Memory B cell (primary cell): Measurements from ENCODE around the gene LRMDA.

ENCODE experiments used
- ATAC-seq: fragments of 150-1000 bp; cut with Tn5 transposase; 2 replicates; pipeline ENCODE4 v1.10.0; 2021; ENCODE audit warnings: low read depth, mild to moderate bottlenecking, moderate library complexity
- DNase-seq, 2 donors: peaks; one replicate each; pipeline ENCODE4 v3.0.0; 2022; ENCODE audit warnings: low spot score in 2 of 2
- H3K27ac Mint-ChIP-seq: one replicate; pipeline ENCODE4 v1.8.0; 2022; ENCODE audit warnings: mild to moderate bottlenecking, moderate library complexity, mixed read lengths
- H3K27me3 Mint-ChIP-seq: one replicate; pipeline ENCODE4 v1.8.0; 2022; ENCODE audit warnings: mixed read lengths
- H3K36me3 Mint-ChIP-seq: one replicate; pipeline ENCODE4 v1.8.0; 2022; ENCODE audit warnings: mild to moderate bottlenecking, mixed read lengths
- H3K4me1 Mint-ChIP-seq: one replicate; pipeline ENCODE4 v1.8.0; 2022; ENCODE audit warnings: mixed read lengths
- H3K4me3 Mint-ChIP-seq: one replicate; pipeline ENCODE4 v1.8.0; 2022; ENCODE audit warnings: mild to moderate bottlenecking, moderate library complexity, mixed read lengths
- H3K9me3 Mint-ChIP-seq: one replicate; pipeline ENCODE4 v1.8.0; 2022; ENCODE audit warnings: mixed read lengths

LRMDA gene

GRCh38 chr10:76278811-76279460 is 847.5 kb downstream of the LRMDA start:
- ATAC-seq (no peak), DNase-seq (no peak)
- H3K36me3 Mint-ChIP-seq, result no peaks in the 10 kb centered on the region
- no peak overlapping the region for H3K4me3 Mint-ChIP-seq
- H3K4me1 Mint-ChIP-seq, result no peaks in the 10 kb centered on the region
- no peaks in the 10 kb centered on the region for H3K27me3 Mint-ChIP-seq
- H3K9me3 Mint-ChIP-seq, result peaks cover 18% of the 10 kb centered on the region
- H3K27ac Mint-ChIP-seq, result no peak overlapping the region

GRCh38 chr10:76281659-76282058 is 850.2 kb downstream of the LRMDA start:
- no peak for DNase-seq
- peaks cover 5% of the 10 kb centered on the region for H3K9me3 Mint-ChIP-seq
- no peak overlapping the region for H3K4me3 Mint-ChIP-seq
- no peaks in the 10 kb centered on the region for H3K36me3 Mint-ChIP-seq
- no peak overlapping the region for H3K27ac Mint-ChIP-seq
- ATAC-seq, result no peak
- no peaks in the 10 kb centered on the region for H3K4me1 Mint-ChIP-seq
- H3K27me3 Mint-ChIP-seq, result no peaks in the 10 kb centered on the region

- Mint-ChIP-seq H3K4me3 (no peak overlapping the region), H3K27ac (no peak overlapping the region), H3K9me3 (peaks cover 5% of the 10 kb centered on the region), H3K27me3 (no peaks in the 10 kb centered on the region), H3K36me3 (no peaks in the 10 kb centered on the region), H3K4me1 (no peaks in the 10 kb centered on the region)
- DNase-seq, result no peak
- no peak for ATAC-seq
These were observed 850.9 kb downstream of the LRMDA start for GRCh38 chr10:76282061-76283025.

- no peak for DNase-seq
- Mint-ChIP-seq H3K27me3 (no peaks in the 10 kb centered on the region), H3K4me1 (no peaks in the 10 kb centered on the region), H3K4me3 (no peak overlapping the region), H3K36me3 (no peaks in the 10 kb centered on the region), H3K9me3 (peaks cover 3% of the 10 kb centered on the region), H3K27ac (no peak overlapping the region)
- no peak for ATAC-seq
These were observed 852.9 kb downstream of the LRMDA start for GRCh38 chr10:76284351-76284750.

GRCh38 chr10:76285012-76285411 is 853.6 kb downstream of the LRMDA start:
- Mint-ChIP-seq H3K9me3 (peaks cover 3% of the 10 kb centered on the region), H3K36me3 (no peaks in the 10 kb centered on the region), H3K4me1 (no peaks in the 10 kb centered on the region), H3K27me3 (no peaks in the 10 kb centered on the region), H3K4me3 (no peak overlapping the region), H3K27ac (no peak overlapping the region)
- DNase-seq (no peak), ATAC-seq (no peak)

GRCh38 chr10:76285515-76285914 is 854.1 kb downstream of the LRMDA start:
- no peaks in the 10 kb centered on the region for H3K36me3 Mint-ChIP-seq
- H3K27me3 Mint-ChIP-seq, result no peaks in the 10 kb centered on the region
- peaks cover 3% of the 10 kb centered on the region for H3K9me3 Mint-ChIP-seq
- no peak overlapping the region for H3K27ac Mint-ChIP-seq
- DNase-seq (no peak), ATAC-seq (no peak)
- H3K4me3 Mint-ChIP-seq, result no peak overlapping the region
- H3K4me1 Mint-ChIP-seq, result no peaks in the 10 kb centered on the region

- ATAC-seq, result no peak
- Mint-ChIP-seq H3K9me3 (peaks cover 3% of the 10 kb centered on the region), H3K27ac (no peak overlapping the region), H3K4me3 (no peak overlapping the region), H3K27me3 (no peaks in the 10 kb centered on the region), H3K36me3 (no peaks in the 10 kb centered on the region), H3K4me1 (no peaks in the 10 kb centered on the region)
- no peak for DNase-seq
These were observed 855.1 kb downstream of the LRMDA start for GRCh38 chr10:76286536-76286935.

GRCh38 chr10:76287856-76288255 is 856.4 kb downstream of the LRMDA start:
- H3K4me3 Mint-ChIP-seq, result no peak overlapping the region
- no peaks in the 10 kb centered on the region for H3K27me3 Mint-ChIP-seq
- DNase-seq (no peak), ATAC-seq (no peak)
- no peaks in the 10 kb centered on the region for H3K4me1 Mint-ChIP-seq
- H3K9me3 Mint-ChIP-seq, result peaks cover 3% of the 10 kb centered on the region
- no peaks in the 10 kb centered on the region for H3K36me3 Mint-ChIP-seq
- no peak overlapping the region for H3K27ac Mint-ChIP-seq

- Mint-ChIP-seq H3K27ac (no peak overlapping the region), H3K4me3 (no peak overlapping the region), H3K9me3 (no peaks in the 10 kb centered on the region), H3K27me3 (no peaks in the 10 kb centered on the region), H3K4me1 (no peaks in the 10 kb centered on the region), H3K36me3 (no peaks in the 10 kb centered on the region)
- DNase-seq (no peak), ATAC-seq (no peak)
These were observed 859.8 kb downstream of the LRMDA start for GRCh38 chr10:76291175-76291574.

- ATAC-seq, result no peak
- Mint-ChIP-seq H3K27ac (no peak overlapping the region), H3K9me3 (peaks cover 2% of the 10 kb centered on the region), H3K27me3 (no peaks in the 10 kb centered on the region), H3K4me1 (no peaks in the 10 kb centered on the region), H3K36me3 (no peaks in the 10 kb centered on the region), H3K4me3 (no peak overlapping the region)
- no peak for DNase-seq
These were observed 860.5 kb downstream of the LRMDA start for GRCh38 chr10:76291885-76292284.

- Mint-ChIP-seq H3K27me3 (no peaks in the 10 kb centered on the region), H3K4me1 (no peaks in the 10 kb centered on the region), H3K27ac (no peak overlapping the region), H3K36me3 (no peaks in the 10 kb centered on the region), H3K9me3 (peaks cover 2% of the 10 kb centered on the region), H3K4me3 (no peak overlapping the region)
- ATAC-seq (no peak), DNase-seq (no peak)
These were observed 865.5 kb downstream of the LRMDA start for GRCh38 chr10:76296957-76297356.

- DNase-seq (no peak), ATAC-seq (no peak)
- Mint-ChIP-seq H3K36me3 (no peaks in the 10 kb centered on the region), H3K4me3 (no peak overlapping the region), H3K27me3 (no peaks in the 10 kb centered on the region), H3K9me3 (peaks cover 2% of the 10 kb centered on the region), H3K27ac (no peak overlapping the region), H3K4me1 (no peaks in the 10 kb centered on the region)
These were observed 865.9 kb downstream of the LRMDA start for GRCh38 chr10:76297358-76297757.

GRCh38 chr10:76297780-76298281 is 866.4 kb downstream of the LRMDA start:
- Mint-ChIP-seq H3K9me3 (peaks cover 3% of the 10 kb centered on the region), H3K4me1 (no peaks in the 10 kb centered on the region), H3K27me3 (no peaks in the 10 kb centered on the region), H3K36me3 (no peaks in the 10 kb centered on the region), H3K27ac (no peak overlapping the region), H3K4me3 (no peak overlapping the region)
- DNase-seq (no peak), ATAC-seq (no peak)

- ATAC-seq (no peak), DNase-seq (no peak)
- no peaks in the 10 kb centered on the region for H3K27me3 Mint-ChIP-seq
- peaks cover 5% of the 10 kb centered on the region for H3K9me3 Mint-ChIP-seq
- H3K27ac Mint-ChIP-seq, result no peak overlapping the region
- no peaks in the 10 kb centered on the region for H3K4me1 Mint-ChIP-seq
- no peaks in the 10 kb centered on the region for H3K36me3 Mint-ChIP-seq
- H3K4me3 Mint-ChIP-seq, result no peak overlapping the region
These were observed 866.9 kb downstream of the LRMDA start for GRCh38 chr10:76298329-76298728.
